Common myeloid progenitor, CD34-positive (primary cell): Measurements from ENCODE around the gene WDR86.

Experiments used
- CTCF ChIA-PET: fragments of 350-600 bp; sonication (Branson Sonifier 250); formaldehyde crosslinking; loops from one replicate; lab custom pipeline; 2021; ENCODE audit warnings: antibody characterized with exemption; lab: Charles Lee
- POLR2A ChIA-PET: fragments of 350-600 bp; sonication (Branson Sonifier 250); formaldehyde crosslinking; loops from one replicate; lab custom pipeline; 2021; ENCODE audit warnings: antibody characterized with exemption; lab: Charles Lee
- DNase-seq, 3 donors: peaks; one replicate each; pipeline versions ENCODE4 v3.0.0 to v3.0.0-alpha.2; 2013
- H3K27ac ChIP-seq, 2 experiments: 1 replicate in 1 of 2; 2 replicates in 1 of 2; pipeline ENCODE4 v1.7.0; 2013; ENCODE audit warnings: inconsistent platforms in 2 of 2, low read length in 2 of 2, mild to moderate bottlenecking in 2 of 2, low read depth in 1 of 2, moderate library complexity in 1 of 2; ENCODE audit not compliant: severe bottlenecking in 2 of 2, insufficient read depth in 1 of 2, poor library complexity in 1 of 2
- H3K27me3 ChIP-seq, 5 experiments: replicated peaks in 2 of 5; 1 replicate in 3 of 5; 2 replicates in 2 of 5; pipeline versions ENCODE4 v1.6.1 to v1.7.0; 2013; ENCODE audit warnings: low read length in 4 of 5, mild to moderate bottlenecking in 2 of 5, moderate library complexity in 2 of 5, inconsistent platforms in 1 of 5; ENCODE audit not compliant: insufficient read depth in 5 of 5, control insufficient read depth in 4 of 5
- H3K36me3 ChIP-seq, 4 experiments: 1 replicate in 2 of 4; 2 replicates in 2 of 4; pipeline versions ENCODE4 v1.6.1 to v1.7.0; 2013; ENCODE audit warnings: low read length in 3 of 4, control low read depth in 1 of 4, mild to moderate bottlenecking in 1 of 4; ENCODE audit not compliant: control insufficient read depth in 4 of 4, insufficient read depth in 4 of 4
- H3K4me1 ChIP-seq, 4 experiments: 1 replicate in 3 of 4; 2 replicates in 1 of 4; pipeline versions ENCODE4 v1.6.1 to v1.7.1; 2013; ENCODE audit warnings: low read length in 3 of 4, mild to moderate bottlenecking in 3 of 4, control low read depth in 1 of 4, inconsistent platforms in 1 of 4, moderate library complexity in 1 of 4; ENCODE audit not compliant: control insufficient read depth in 4 of 4, insufficient read depth in 4 of 4; ENCODE audit errors: control extremely low read depth in 1 of 4
- H3K4me3 ChIP-seq, 7 experiments: 1 replicate in 4 of 7; 2 replicates in 3 of 7; pipeline versions ENCODE4 v1.5.1 to v1.7.0; 2013; ENCODE audit warnings: mild to moderate bottlenecking in 7 of 7, low read length in 6 of 7, moderate library complexity in 6 of 7, inconsistent platforms in 2 of 7, low read depth in 2 of 7, control low read depth in 1 of 7; ENCODE audit not compliant: insufficient read depth in 4 of 7, control insufficient read depth in 1 of 7; ENCODE audit errors: extremely low read depth in 1 of 7
- H3K9me3 ChIP-seq, 5 experiments: 1 replicate in 4 of 5; 2 replicates in 1 of 5; pipeline versions ENCODE4 v1.6.1 to v1.7.1; 2013; ENCODE audit warnings: low read length in 4 of 5, mild to moderate bottlenecking in 2 of 5, inconsistent platforms in 1 of 5, low read depth in 1 of 5, moderate library complexity in 1 of 5; ENCODE audit not compliant: control insufficient read depth in 4 of 5, insufficient read depth in 2 of 5; ENCODE audit errors: control extremely low read depth in 1 of 5
- WGBS: methylation state at CpG from one replicate; pipeline ENCODE4 v1.1.5; 2013; ENCODE audit not compliant: insufficient coverage; 5-methylcytosine and 5-hydroxymethylcytosine counted together

WDR86 gene

GRCh38 chr7:151423226-151423625 lies 13.4 kb upstream of the WDR86 start:
- no peak for DNase-seq
- Histone ChIP-seq H3K27me3 (peaks cover 0 to 17% (median 2%) of the 10 kb centered on the region in 5 experiments), H3K4me3 (no peak overlapping the region), H3K27ac (no peak overlapping the region), H3K36me3 (no peaks in the 10 kb centered on the region), H3K4me1 (peaks cover 0 to 6% (median under 1%) of the 10 kb centered on the region in 4 experiments), H3K9me3 (peaks cover 2 to 36% (median 12%) of the 10 kb centered on the region in 5 experiments)
- POLR2A ChIA-PET: no interaction called here
- CTCF ChIA-PET: interaction anchor here (0.7 to 1.7 kb wide), 3 partner anchors 11 to 18 kb away, joined by 3 read pairs; no protein-coding TSS in a partner anchor
- 100% methylated on average over 7 of the region's 7 CpGs for WGBS

- 96% methylated on average over 2 of the region's 5 CpGs for whole genome bisulfite sequencing
- CTCF ChIA-PET: interaction anchor here (1.7 kb wide), 1 partner anchor 13 kb away, joined by 3 read pairs; no protein-coding TSS in a partner anchor
- Histone ChIP-seq H3K4me1 (no peaks in the 10 kb centered on the region), H3K36me3 (no peaks in the 10 kb centered on the region), H3K4me3 (no peak overlapping the region), H3K27me3 (peaks cover 0 to 10% (median 2%) of the 10 kb centered on the region in 5 experiments), H3K9me3 (peaks cover 2 to 36% (median 12%) of the 10 kb centered on the region in 5 experiments), H3K27ac (no peak overlapping the region)
- no peak for DNase-seq
- POLR2A ChIA-PET: no interaction called here
These were observed 12.4 kb upstream of the WDR86 start for GRCh38 chr7:151422212-151422611.

- Histone ChIP-seq H3K9me3 (peaks cover 2 to 36% (median 12%) of the 10 kb centered on the region in 5 experiments), H3K27ac (no peak overlapping the region), H3K36me3 (no peaks in the 10 kb centered on the region), H3K4me1 (peaks cover 0 to 10% (median 0%) of the 10 kb centered on the region in 4 experiments), H3K27me3 (peaks cover 0 to 9% (median 4%) of the 10 kb centered on the region in 5 experiments), H3K4me3 (no peak overlapping the region)
- no peak for DNase-seq
- POLR2A ChIA-PET: no interaction called here
- WGBS: 100% methylated on average over 3 of the region's 5 CpGs
- CTCF ChIA-PET: interaction anchor here (1.3 kb wide), 1 partner anchor 52 kb away, joined by 3 read pairs; no protein-coding TSS in a partner anchor
These were observed 10.3 kb upstream of the WDR86 start for GRCh38 chr7:151420144-151420543.

GRCh38 chr7:151416941-151417315 lies 7.1 kb upstream of the WDR86 start:
- Histone ChIP-seq H3K9me3 (peaks cover 2 to 25% (median 12%) of the 10 kb centered on the region in 5 experiments), H3K27me3 (peaks cover 0 to 33% (median 7%) of the 10 kb centered on the region in 5 experiments), H3K27ac (no peak overlapping the region), H3K4me1 (peaks cover 0 to 12% (median 0%) of the 10 kb centered on the region in 4 experiments), H3K4me3 (no peak overlapping the region), H3K36me3 (no peaks in the 10 kb centered on the region)
- ChIA-PET CTCF (interaction anchor here (1.4 kb wide), 1 partner anchor 33 kb away, joined by 3 read pairs; no protein-coding TSS in a partner anchor), POLR2A (no interaction called here)
- 94% methylated on average over 11 of the region's 11 CpGs for WGBS
- DNase-seq: no peak

GRCh38 chr7:151416112-151416940 lies 6.5 kb upstream of the WDR86 start:
- Histone ChIP-seq H3K36me3 (no peaks in the 10 kb centered on the region), H3K27me3 (peaks cover 0 to 39% (median 11%) of the 10 kb centered on the region in 5 experiments), H3K4me3 (no peak overlapping the region), H3K4me1 (peaks cover 0 to 18% (median 6%) of the 10 kb centered on the region in 4 experiments), H3K27ac (no peak overlapping the region), H3K9me3 (peaks cover 2 to 19% (median 8%) of the 10 kb centered on the region in 5 experiments)
- CTCF ChIA-PET: interaction anchor here (1.4 kb wide), 1 partner anchor 32 kb away, joined by 3 read pairs; no protein-coding TSS in a partner anchor
- no peak for DNase-seq
- POLR2A ChIA-PET: no interaction called here
- 93% methylated on average over 7 of the region's 10 CpGs for WGBS

GRCh38 chr7:151415375-151416105 lies 5.7 kb upstream of the WDR86 start:
- CTCF ChIA-PET: interaction anchor here (1.3 to 2.2 kb wide), 3 partner anchors 32 to 47 kb away, joined by 3 to 8 read pairs (median 3); no protein-coding TSS in a partner anchor

More at GRCh38 chr7:151415375-151416105, 5.7 kb upstream of the WDR86 start:
- Histone ChIP-seq H3K36me3 (no peaks in the 10 kb centered on the region), H3K27ac (no peak overlapping the region), H3K4me1 (peaks cover 0 to 26% (median 12%) of the 10 kb centered on the region in 4 experiments), H3K9me3 (peaks cover 2 to 13% (median 8%) of the 10 kb centered on the region in 5 experiments), H3K4me3 (no peak overlapping the region), H3K27me3 (peaks cover 0 to 47% (median 17%) of the 10 kb centered on the region in 5 experiments)
- POLR2A ChIA-PET: interaction anchor here (0.6 kb wide), 1 partner anchor 1536 kb away, joined by 3 read pairs; no protein-coding TSS in a partner anchor
- DNase-seq: no peak
- 90% methylated on average over 1 of the region's 3 CpGs for WGBS
